Activated B cell treated with CpG ODN at 0.5 μM for 24 hours (primary cell): ENCODE measurements around the gene TPX2. TPM values are rescaled to one million over a fixed set of nuclear protein-coding genes. Genes with fewer than 3 reads are reported as not detected.
"Not testable (repeated sequence)": the region's sequence is repeated elsewhere in the genome, so short reads cannot be mapped to it uniquely, and the experiment has no call there.

ENCODE experiments used
- ATAC-seq: fragments of 200-7000 bp; cut with Tn5 transposase; one replicate; pipeline ENCODE4 v1.10.0; 2021; ENCODE audit warnings: low read depth, mild to moderate bottlenecking, moderate library complexity
- CTCF ChIA-PET: fragments of 350-600 bp; sonication (Branson Sonifier 250); formaldehyde crosslinking; loops from one replicate; lab custom pipeline; 2021; ENCODE audit warnings: antibody characterized with exemption; lab: Charles Lee
- POLR2A ChIA-PET: fragments of 350-600 bp; sonication (Branson Sonifier 250); formaldehyde crosslinking; loops from one replicate; lab custom pipeline; 2021; ENCODE audit warnings: antibody characterized with exemption; lab: Charles Lee
- DNase-seq: peaks from one replicate; pipeline ENCODE4 v3.0.0; 2022
- H3K27ac Mint-ChIP-seq: one replicate; pipeline ENCODE4 v1.8.0; 2020; ENCODE audit warnings: mixed read lengths
- H3K27me3 Mint-ChIP-seq: one replicate; pipeline ENCODE4 v1.8.0; 2021; ENCODE audit warnings: mixed read lengths
- H3K36me3 Mint-ChIP-seq: one replicate; pipeline ENCODE4 v1.8.0; 2021; ENCODE audit warnings: low read depth, mixed read lengths
- H3K4me1 Mint-ChIP-seq: one replicate; pipeline ENCODE4 v1.8.0; 2021; ENCODE audit warnings: mixed read lengths
- H3K4me3 Mint-ChIP-seq: one replicate; pipeline ENCODE4 v1.8.0; 2020; ENCODE audit warnings: mild to moderate bottlenecking, mixed read lengths
- H3K9me3 Mint-ChIP-seq: one replicate; pipeline ENCODE4 v1.8.0; 2020; ENCODE audit warnings: mixed read lengths
- CTCF ChIP-seq: fragments of 200-600 bp; IDR thresholded peaks from one replicate; pipeline ENCODE4 v1.8.0; 2022; ENCODE audit warnings: antibody characterized with exemption, mild to moderate bottlenecking
- intact Hi-C: fragments of 100-400 bp; cut with micrococcal nuclease; formaldehyde crosslinking; loops from one replicate; pipeline ENCODE4 v1.15.1; 2024
- total RNA-seq: library from RNA; stranded (reverse); gene quantifications from 2 replicates; pipeline ENCODE4 v1.2.3, GENCODE V29; 2022

TPX2 gene
- total RNA-seq, 1 donor from 2014 or later: 2.8 TPM

- ATAC-seq: no peak
- Mint-ChIP-seq H3K36me3 (no peaks in the 10 kb centered on the region), H3K9me3 (no peaks in the 10 kb centered on the region), H3K27ac (no peak overlapping the region), H3K27me3 (no peaks in the 10 kb centered on the region), H3K4me3 (no peak overlapping the region), H3K4me1 (peaks cover 17% of the 10 kb centered on the region)
- POLR2A ChIA-PET: no interaction called here
- DNase-seq: no peak
- intact Hi-C loops: no loop called here
- CTCF ChIA-PET: no interaction called here
- no peak for TF ChIP-seq CTCF
Measured at GRCh38 chr20:31811198-31811597, 72.1 kb downstream of the TPX2 start.

- H3K27ac Mint-ChIP-seq: no peak overlapping the region
- no peaks in the 10 kb centered on the region for H3K9me3 Mint-ChIP-seq
- ATAC-seq: no peak
- POLR2A ChIA-PET: no interaction called here
- peaks cover 8% of the 10 kb centered on the region for H3K4me1 Mint-ChIP-seq
- H3K36me3 Mint-ChIP-seq: no peaks in the 10 kb centered on the region
- H3K4me3 Mint-ChIP-seq: no peak overlapping the region
- no peak for DNase-seq
- no peaks in the 10 kb centered on the region for H3K27me3 Mint-ChIP-seq
- CTCF ChIA-PET: no interaction called here
- intact Hi-C loops: no loop called here
- no peak for TF ChIP-seq CTCF
Measured at GRCh38 chr20:31811796-31812728, 73.0 kb downstream of the TPX2 start.

GRCh38 chr20:31813611-31814010 lies 74.5 kb downstream of the TPX2 start:
- no peak overlapping the region for H3K4me3 Mint-ChIP-seq
- no peaks in the 10 kb centered on the region for H3K36me3 Mint-ChIP-seq
- peaks cover 4% of the 10 kb centered on the region for H3K4me1 Mint-ChIP-seq
- H3K9me3 Mint-ChIP-seq: no peaks in the 10 kb centered on the region
- no peak for DNase-seq
- intact Hi-C loops: no loop called here
- ChIA-PET POLR2A (no interaction called here), CTCF (interaction anchor here (1.4 kb wide), 2 partner anchors 9 to 16 kb away, joined by 3 to 6 read pairs; no protein-coding TSS in a partner anchor)
- H3K27ac Mint-ChIP-seq: no peak overlapping the region
- ATAC-seq: no peak
- H3K27me3 Mint-ChIP-seq: no peaks in the 10 kb centered on the region
- TF ChIP-seq CTCF: no peak

GRCh38 chr20:31814142-31814541 lies 75.1 kb downstream of the TPX2 start:
- intact Hi-C loops, DNase-seq, H3K27ac Mint-ChIP-seq, H3K36me3 Mint-ChIP-seq, H3K9me3 Mint-ChIP-seq, POLR2A ChIA-PET, H3K4me1 Mint-ChIP-seq, H3K27me3 Mint-ChIP-seq, ATAC-seq, H3K4me3 Mint-ChIP-seq: not testable (repeated sequence)
- CTCF ChIA-PET: interaction anchor here (1.4 kb wide), 2 partner anchors 9 to 16 kb away, joined by 3 to 6 read pairs; no protein-coding TSS in a partner anchor

- no peak for TF ChIP-seq CTCF
- Mint-ChIP-seq H3K36me3 (no peaks in the 10 kb centered on the region), H3K27ac (no peak overlapping the region), H3K4me3 (no peak overlapping the region), H3K9me3 (no peaks in the 10 kb centered on the region), H3K27me3 (no peaks in the 10 kb centered on the region), H3K4me1 (no peaks in the 10 kb centered on the region)
- ChIA-PET CTCF (interaction anchor here (0.6 to 1.0 kb wide), 2 partner anchors 21 to 356 kb away, joined by 3 read pairs; no protein-coding TSS in a partner anchor), POLR2A (no interaction called here)
- ATAC-seq (no peak), DNase-seq (no peak)
- intact Hi-C loops: no loop called here
Measured at GRCh38 chr20:31815408-31816188, 76.5 kb downstream of the TPX2 start.
